Muscle of back (tissue), 13 donors: ENCODE results near the gene RHBDD3. TPM values are rescaled to one million over a fixed set of nuclear protein-coding genes. Genes with fewer than 3 reads are reported as not detected.

ENCODE experiments used
- DNase-seq, 3 donors: peaks; one replicate each; pipeline versions ENCODE4 v3.0.0 to v3.0.0-alpha.2; 2013
- long read RNA-seq, 9 donors: transcript quantifications; one replicate each; lab custom pipeline, GENCODE V29; 2026
- polyA plus RNA-seq, 10 donors: library from polyadenylated mRNA; unstranded; fragments of 120-200 nt; gene quantifications; one replicate each; pipeline ENCODE4 v1.2.1, GENCODE V29; 2013; ENCODE audit not compliant: insufficient read length in 10 of 10

Gene RHBDD3
- 10 to 100 TPM; 18.1 to 25.4 (median 21.7) TPM for polyA plus RNA-seq
- long read RNA-seq, donor 1, partial matches to known transcripts: 0 of 4 reads
- long read RNA-seq, donor 1, other reads (novel, unspliced or antisense): 0 of 4 reads
- long read RNA-seq, donor 2, partial matches to known transcripts: 0 of 3 reads
- long read RNA-seq, donor 2, other reads (novel, unspliced or antisense): 0 of 3 reads
- long read RNA-seq, donor 3: 0 reads
- long read RNA-seq, donor 4, partial matches to known transcripts: 0 of 1 reads
- long read RNA-seq, donor 4, other reads (novel, unspliced or antisense): 0 of 1 reads
- long read RNA-seq, donor 5, transcript RHBDD3-206 (3 exons, 999 nt): major isoform, 5 of 8 reads
- long read RNA-seq, donor 5, partial matches to known transcripts: 0 of 8 reads
- long read RNA-seq, donor 5, other reads (novel, unspliced or antisense): 0 of 8 reads
- long read RNA-seq, donor 6, partial matches to known transcripts: 0 of 3 reads
- long read RNA-seq, donor 6, other reads (novel, unspliced or antisense): 0 of 3 reads
- long read RNA-seq, donor 7, partial matches to known transcripts: 119 of 126 reads
- long read RNA-seq, donor 7, other reads (novel, unspliced or antisense): 5 of 126 reads
- long read RNA-seq, donor 8, partial matches to known transcripts: 0 of 7 reads
- long read RNA-seq, donor 8, other reads (novel, unspliced or antisense): 0 of 7 reads
- long read RNA-seq, donor 9: 0 reads

GRCh38 chr22:29267858-29268510, at the start of gene RHBDD3, which contains the start of gene EWSR1:
Gene RHBDD3 (minus strand): TSS chr22:29267981. CDS start chr22:29265626, 2,355 bp downstream.
Gene EWSR1 (plus strand): TSS chr22:29268268. CDS start chr22:29268337, 69 bp downstream.
- DNase-seq: peak; percentile 96 to 98 (median 98)

GRCh38 chr22:29316141-29316828, 48.5 kb upstream of the RHBDD3 start:
- no peak for DNase-seq

DNA sequence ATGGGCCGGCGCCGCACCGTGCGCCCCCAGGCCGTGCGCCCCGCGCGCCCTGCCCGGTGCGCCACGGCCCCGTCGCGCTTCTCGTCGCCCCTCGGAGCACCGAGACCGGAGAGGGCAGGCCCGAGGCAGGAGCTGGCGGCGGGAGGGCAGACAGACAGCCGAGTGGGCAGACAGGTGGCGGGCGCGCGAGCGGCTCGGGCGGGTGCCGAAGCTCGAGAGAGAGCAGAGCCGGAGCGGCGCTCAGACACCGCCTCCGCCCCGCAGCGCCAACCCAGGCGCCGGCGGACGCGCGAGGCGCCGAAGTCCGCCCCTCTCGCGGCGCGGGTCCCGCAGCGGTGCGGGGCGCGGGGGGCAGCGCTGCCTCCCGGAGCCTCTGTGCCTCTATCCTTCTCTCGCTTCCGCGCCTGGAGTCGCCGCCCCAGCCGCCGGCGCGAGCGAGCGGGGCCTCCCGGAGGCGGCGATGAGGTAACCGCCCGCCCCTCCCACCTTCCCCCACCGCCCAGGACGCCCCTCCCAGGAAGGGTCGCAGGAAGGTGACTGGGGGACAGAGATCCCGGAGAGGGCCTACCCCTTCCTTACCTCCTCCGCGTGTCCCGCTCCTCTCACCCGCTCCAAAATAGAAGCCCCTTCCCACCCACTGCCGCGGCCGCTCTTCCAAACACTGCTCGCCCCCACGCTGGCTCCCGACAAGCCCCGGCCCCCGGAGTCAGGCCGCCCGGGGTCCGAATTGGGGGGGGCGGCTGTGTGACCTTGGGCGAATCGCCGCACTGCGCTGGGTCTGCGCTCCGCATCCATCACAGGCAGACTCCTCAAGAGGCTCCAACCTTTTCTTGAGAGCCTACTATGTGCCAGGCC, 47.7 kb upstream of the RHBDD3 start, which contains the start of gene RASL10A:
Gene RASL10A, minus strand, starts transcription at position 412 of the 855 bp plus-strand sequence. CDS start 451 bp downstream, outside the sequence.
- peak in 1 of 3 donors; percentile 66 for DNase-seq

- DNase-seq: no peak
These were observed 46.9 kb upstream of the RHBDD3 start for GRCh38 chr22:29314537-29315285.

- no peak for DNase-seq
These were observed 46.0 kb upstream of the RHBDD3 start for GRCh38 chr22:29313576-29314466.

GRCh38 chr22:29313126-29313575, 45.4 kb upstream of the RHBDD3 start:
- peak in 2 of 3 donors; percentile 72 to 88 for DNase-seq

- no peak for DNase-seq
These were observed 44.7 kb upstream of the RHBDD3 start for GRCh38 chr22:29312218-29313125.

DNA sequence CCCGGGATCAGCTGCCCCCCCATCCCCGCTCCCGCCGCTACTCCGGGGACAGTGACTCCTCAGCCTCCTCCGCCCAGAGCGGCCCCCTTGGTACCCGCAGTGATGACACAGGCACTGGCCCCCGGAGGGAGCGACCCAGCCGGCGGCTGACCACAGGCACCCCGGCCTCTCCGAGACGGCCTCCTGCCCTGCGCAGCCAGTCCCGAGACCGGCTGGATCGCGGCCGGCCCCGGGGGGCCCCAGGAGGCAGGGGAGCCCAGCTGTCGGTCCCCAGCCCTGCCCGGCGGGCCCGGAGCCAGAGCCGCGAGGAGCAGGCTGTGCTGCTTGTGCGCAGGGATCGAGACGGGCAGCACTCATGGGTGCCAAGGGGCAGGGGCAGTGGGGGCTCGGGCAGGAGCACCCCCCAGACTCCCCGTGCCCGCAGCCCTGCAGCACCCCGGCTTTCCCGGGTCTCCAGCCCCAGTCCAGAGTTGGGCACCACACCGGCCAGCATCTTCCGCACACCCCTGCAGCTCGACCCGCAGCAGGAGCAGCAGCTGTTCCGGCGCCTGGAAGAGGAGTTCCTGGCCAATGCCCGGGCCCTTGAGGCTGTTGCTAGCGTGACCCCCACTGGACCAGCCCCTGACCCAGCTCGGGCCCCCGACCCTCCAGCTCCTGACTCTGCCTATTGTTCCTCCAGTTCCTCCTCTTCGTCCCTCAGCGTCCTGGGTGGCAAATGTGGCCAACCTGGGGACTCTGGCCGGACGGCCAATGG, 43.9 kb upstream of the RHBDD3 start:
- DNase-seq: peak in 1 of 3 donors; percentile 70

GRCh38 chr22:29310863-29311339, 43.1 kb upstream of the RHBDD3 start:
- peak; percentile 96 to 98 (median 96) for DNase-seq

DNA sequence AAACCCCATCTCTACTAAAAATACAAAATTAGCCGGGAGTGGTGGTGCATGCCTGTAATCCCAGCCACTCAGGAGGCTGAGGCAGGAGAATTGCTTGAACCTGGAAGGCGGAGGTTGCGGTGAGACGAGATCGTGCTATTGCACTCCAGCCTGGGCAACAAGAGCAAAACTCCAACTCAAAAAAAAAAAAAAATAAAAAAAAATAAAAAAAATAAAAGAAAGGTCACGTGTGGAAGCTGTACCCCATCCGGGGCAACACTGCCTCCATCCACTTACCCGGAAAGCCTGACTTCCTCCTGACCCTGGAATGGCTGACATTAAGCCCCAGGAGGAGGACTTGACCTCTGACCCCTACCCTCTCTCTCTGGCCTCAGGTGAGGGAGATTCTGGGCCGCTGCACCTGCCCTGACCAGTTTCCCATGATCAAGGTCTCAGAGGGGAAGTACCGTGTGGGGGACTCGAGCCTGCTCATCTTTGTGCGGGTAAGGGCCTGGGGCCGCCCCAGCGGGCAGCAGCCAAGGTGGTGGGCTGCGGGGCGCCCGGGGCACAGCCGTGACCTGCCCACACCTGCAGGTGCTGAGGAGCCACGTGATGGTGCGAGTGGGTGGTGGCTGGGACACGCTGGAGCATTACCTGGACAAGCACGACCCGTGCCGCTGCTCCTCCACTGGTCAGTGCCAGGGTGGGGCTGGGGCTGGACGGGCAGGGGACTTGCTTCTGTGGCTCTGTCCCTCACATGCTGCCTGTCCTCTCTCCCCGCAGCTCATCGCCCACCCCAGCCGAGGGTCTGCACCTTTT, 42.5 kb upstream of the RHBDD3 start:
- DNase-seq: peak in 1 of 3 donors; percentile 29

DNA sequence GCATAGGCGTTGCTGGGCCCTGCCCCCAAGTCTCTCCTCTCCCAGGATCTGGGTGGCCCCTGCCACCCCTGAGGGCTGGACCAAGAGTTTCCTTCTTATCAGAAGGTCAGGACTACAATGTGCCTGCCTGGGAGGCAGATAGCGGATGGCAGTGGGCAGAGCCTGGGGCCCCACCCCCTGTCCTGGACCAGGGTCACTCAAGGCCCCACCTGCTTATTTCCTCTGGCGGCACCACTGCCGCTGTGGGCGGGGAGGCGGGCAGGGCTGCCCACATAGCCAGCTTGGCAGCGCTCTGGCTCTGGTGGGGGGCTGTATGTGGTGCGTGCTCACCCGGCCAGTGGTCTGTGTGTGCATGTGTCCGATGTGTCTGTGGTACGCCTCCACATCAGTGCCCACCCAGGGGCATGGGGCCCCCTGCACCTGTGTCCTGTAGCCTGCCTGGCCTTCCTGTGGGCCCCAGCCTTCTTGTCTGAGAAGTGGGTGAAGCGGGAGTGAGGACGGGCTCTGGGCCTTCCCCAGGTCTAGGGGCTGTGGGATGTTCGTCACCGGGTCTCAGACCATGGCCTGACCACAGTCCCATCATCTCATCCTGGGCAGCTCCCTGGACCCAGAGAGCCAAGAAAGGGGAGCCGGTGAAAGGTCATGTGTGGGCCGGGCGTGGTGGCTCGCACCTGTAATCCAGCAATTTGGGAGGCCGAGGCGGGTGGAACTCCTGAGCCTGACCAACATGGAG, 41.7 kb upstream of the RHBDD3 start:
- peak in 1 of 3 donors; percentile 47 for DNase-seq

DNA sequence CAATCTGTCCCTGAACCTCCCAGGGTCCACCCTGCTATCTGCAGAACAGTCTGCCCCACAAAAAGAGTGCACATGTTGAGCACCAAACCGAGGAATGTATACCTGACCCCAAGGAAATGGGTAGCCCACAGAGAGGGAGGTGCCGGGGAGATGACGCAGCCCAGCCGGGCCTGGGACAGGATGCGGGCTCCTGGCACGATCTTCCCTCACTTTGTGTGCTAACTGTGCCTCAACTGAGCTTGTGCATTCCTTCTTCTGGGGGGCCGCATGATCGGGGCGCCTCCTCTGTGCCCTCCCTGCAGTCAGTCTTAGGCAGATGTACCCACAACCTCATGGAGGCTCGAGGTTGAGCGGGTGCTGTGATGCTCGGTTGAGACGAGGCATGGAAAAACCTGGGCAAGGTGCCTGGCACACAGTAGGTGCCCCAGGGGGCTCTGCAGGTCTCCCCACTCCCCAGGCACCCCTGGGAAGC, 41.0 kb upstream of the RHBDD3 start:
- DNase-seq: peak in 1 of 3 donors; percentile 24

DNA sequence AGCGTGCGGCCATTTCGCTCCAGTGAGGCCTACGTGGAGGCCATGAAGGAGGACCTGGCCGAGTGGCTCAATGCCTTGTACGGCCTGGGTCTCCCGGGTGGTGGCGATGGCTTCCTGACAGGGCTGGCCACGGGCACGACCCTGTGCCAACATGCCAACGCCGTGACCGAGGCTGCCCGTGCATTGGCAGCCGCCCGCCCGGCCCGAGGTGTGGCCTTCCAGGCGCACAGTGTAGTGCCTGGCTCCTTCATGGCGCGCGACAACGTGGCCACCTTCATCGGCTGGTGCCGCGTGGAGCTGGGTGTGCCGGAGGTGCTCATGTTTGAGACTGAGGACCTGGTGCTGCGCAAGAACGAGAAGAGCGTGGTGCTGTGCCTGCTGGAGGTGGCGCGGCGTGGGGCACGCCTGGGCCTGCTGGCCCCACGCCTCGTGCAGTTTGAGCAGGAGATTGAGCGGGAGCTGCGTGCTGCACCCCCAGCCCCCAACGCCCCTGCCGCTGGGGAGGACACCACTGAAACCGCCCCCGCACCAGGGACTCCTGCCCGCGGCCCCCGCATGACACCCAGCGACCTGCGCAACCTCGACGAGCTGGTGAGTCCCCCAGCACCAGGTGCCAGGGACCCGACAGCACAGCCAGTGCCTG, 40.5 kb upstream of the RHBDD3 start:
- no peak for DNase-seq

- no peak for DNase-seq
These were observed 39.9 kb upstream of the RHBDD3 start for GRCh38 chr22:29307596-29308147.
